Measurements from ENCODE around the gene AMIGO2.
"Not testable (repeated sequence)": the region's sequence is repeated elsewhere in the genome, so short reads cannot be mapped to it uniquely, and the experiment has no call there.

AMIGO2 gene

GRCh38 chr12:47071241-47071852 is 8.4 kb downstream of the AMIGO2 start:
- no peak for DNase-seq

GRCh38 chr12:47070310-47070709 is 9.4 kb downstream of the AMIGO2 start:
- no peak for DNase-seq

- DNase-seq = no peak
Observed at GRCh38 chr12:47068539-47068938, 11.2 kb downstream of the AMIGO2 start.

- no peak for DNase-seq
Observed at GRCh38 chr12:47067771-47068431, 11.9 kb downstream of the AMIGO2 start.

- DNase-seq = no peak
Observed at GRCh38 chr12:47067176-47067575, 12.6 kb downstream of the AMIGO2 start.

- DNase-seq = no peak
Observed at GRCh38 chr12:47066278-47067025, 13.3 kb downstream of the AMIGO2 start.

GRCh38 chr12:47065546-47065945 is 14.2 kb downstream of the AMIGO2 start:
- no peak for DNase-seq

- DNase-seq = not testable (repeated sequence)
Observed at GRCh38 chr12:47058640-47059039, 21.1 kb downstream of the AMIGO2 start.

- DNase-seq = not testable (repeated sequence)
Observed at GRCh38 chr12:47056944-47057343, 22.8 kb downstream of the AMIGO2 start.

GRCh38 chr12:47055856-47056255 is 23.9 kb downstream of the AMIGO2 start:
- DNase-seq = not testable (repeated sequence)

- no peak for DNase-seq
Observed at GRCh38 chr12:47054659-47055058, 25.1 kb downstream of the AMIGO2 start.

GRCh38 chr12:47053961-47054360 is 25.8 kb downstream of the AMIGO2 start:
- no peak for DNase-seq

- no peak for DNase-seq
Observed at GRCh38 chr12:47052274-47052673, 27.5 kb downstream of the AMIGO2 start.

- DNase-seq = not testable (repeated sequence)
Observed at GRCh38 chr12:47051291-47051690, 28.5 kb downstream of the AMIGO2 start.

GRCh38 chr12:47048541-47048940 is 31.2 kb downstream of the AMIGO2 start:
- no peak for DNase-seq

GRCh38 chr12:47041327-47041726 is 38.4 kb downstream of the AMIGO2 start:
- DNase-seq = no peak

- DNase-seq = no peak
Observed at GRCh38 chr12:47039756-47040155, 40.0 kb downstream of the AMIGO2 start.

GRCh38 chr12:47039079-47039478 is 40.7 kb downstream of the AMIGO2 start:
- no peak for DNase-seq

GRCh38 chr12:47038270-47038748 is 41.5 kb downstream of the AMIGO2 start:
- DNase-seq = no peak

- no peak for DNase-seq
Observed at GRCh38 chr12:47035484-47035883, 44.3 kb downstream of the AMIGO2 start.

- DNase-seq = no peak
Observed at GRCh38 chr12:47034661-47035060, 45.1 kb downstream of the AMIGO2 start.

- no peak for DNase-seq
Observed at GRCh38 chr12:47033789-47034555, 45.8 kb downstream of the AMIGO2 start.

GRCh38 chr12:47033081-47033480 is 46.7 kb downstream of the AMIGO2 start:
- no peak for DNase-seq

Measured in NCI-H1048 (cell line).